ENCODE measurements around the gene GALNT11. TPM values are rescaled to one million over a fixed set of nuclear protein-coding genes. Genes with fewer than 3 reads are reported as not detected.

GALNT11 gene
- total and polyA plus RNA-seq, 7 experiments from 2014 or later = 16.0 to 41.3 (median 25.6) TPM

- intact Hi-C loops (cut with micrococcal nuclease) = loop anchor here (10.0 kb wide), 5 partner anchors 206 to 684 kb away; partner anchors contain the start of gene PRKAG2 (in 1 of the 2)
- H3K9me3 ChIP-seq (ENCODE audit: control insufficient read depth in 2 of 3, low read length in 3 of 3) = no peaks in the 10 kb centered on the region
- H3K27me3 Mint-ChIP-seq = no peaks in the 10 kb centered on the region
- H3K27ac ChIP-seq (ENCODE audit: low read depth, low read length) = no peak overlapping the region
- H3K4me3 Mint-ChIP-seq = peak overlapping the region in 1 of 10 donors; percentile 12
- H3K36me3 ChIP-seq (ENCODE audit: control insufficient read depth in 2 of 3, insufficient read depth in 3 of 3, low read length in 3 of 3) = peaks cover 6 to 50% (median 11%) of the 10 kb centered on the region in 3 experiments
- H3K27ac Mint-ChIP-seq = peak overlapping the region in 8 of 9 donors; percentile 25 to 84 (median 57)
- no peaks in the 10 kb centered on the region for H3K9me3 Mint-ChIP-seq
- no peak for DNase-seq
- H3K36me3 Mint-ChIP-seq = peaks cover 7 to 37% (median 19%) of the 10 kb centered on the region in 5 donors
- ChIA-PET CTCF (no interaction called here), POLR2A (interaction anchor here (1.4 kb wide), 1 partner anchor 12 kb away, joined by 3 read pairs; no protein-coding TSS in a partner anchor)
- peaks cover 21 to 34% of the 10 kb centered on the region in 2 donors for H3K4me1 ChIP-seq (ENCODE audit: control insufficient read depth in 2 of 2, insufficient read depth in 2 of 2, low read length in 2 of 2)
- H3K4me1 Mint-ChIP-seq = peaks cover 27 to 49% (median 46%) of the 10 kb centered on the region in 7 donors
- no peak for ATAC-seq
- H3K4me3 ChIP-seq (ENCODE audit: low read length) = no peak overlapping the region
- H3K27me3 ChIP-seq (ENCODE audit: control insufficient read depth in 2 of 2, insufficient read depth in 2 of 2, low read length in 2 of 2) = no peaks in the 10 kb centered on the region
Observed at GRCh38 chr7:152140560-152140959, 115.1 kb downstream of the GALNT11 start.

- CTCF ChIA-PET = no interaction called here
- Histone ChIP-seq H3K4me3 (ENCODE audit: low read length) (no peak overlapping the region), H3K27ac (ENCODE audit: low read depth, low read length) (peak overlapping the region; percentile 69), H3K9me3 (ENCODE audit: control insufficient read depth in 2 of 3, low read length in 3 of 3) (no peaks in the 10 kb centered on the region), H3K36me3 (ENCODE audit: control insufficient read depth in 2 of 3, insufficient read depth in 3 of 3, low read length in 3 of 3) (peaks cover 6 to 35% (median 8%) of the 10 kb centered on the region in 3 experiments), H3K27me3 (ENCODE audit: control insufficient read depth in 2 of 2, insufficient read depth in 2 of 2, low read length in 2 of 2) (no peaks in the 10 kb centered on the region), H3K4me1 (ENCODE audit: control insufficient read depth in 2 of 2, insufficient read depth in 2 of 2, low read length in 2 of 2) (peaks cover 25 to 43% of the 10 kb centered on the region in 2 donors)
- Mint-ChIP-seq H3K9me3 (no peaks in the 10 kb centered on the region), H3K27me3 (no peaks in the 10 kb centered on the region), H3K4me3 (peak overlapping the region; percentile 50 to 90 (median 75)), H3K36me3 (peaks cover 10 to 35% (median 19%) of the 10 kb centered on the region in 5 donors), H3K27ac (peak overlapping the region; percentile 88 to 97 (median 93)), H3K4me1 (peaks cover 36 to 60% (median 57%) of the 10 kb centered on the region in 7 donors)
- peak; percentile 18 for ATAC-seq
- POLR2A ChIA-PET = no interaction called here
- intact Hi-C loops (cut with micrococcal nuclease) = loop anchor here (2.0 to 10.0 kb wide), 6 partner anchors 206 to 682 kb away; partner anchors contain the start of gene PRKAG2 (in 1 of the 2)
- peak in 6 of 9 donors; percentile 13 to 49 (median 42) for DNase-seq
Observed at GRCh38 chr7:152142976-152143595, 117.6 kb downstream of the GALNT11 start.

GRCh38 chr7:152144557-152145245 lies 119.2 kb downstream of the GALNT11 start:
- ATAC-seq (peak; percentile 84), DNase-seq (peak in 7 of 9 donors; percentile 23 to 64 (median 53))
- Histone ChIP-seq H3K9me3 (ENCODE audit: control insufficient read depth in 2 of 3, low read length in 3 of 3) (no peaks in the 10 kb centered on the region), H3K27me3 (ENCODE audit: control insufficient read depth in 2 of 2, insufficient read depth in 2 of 2, low read length in 2 of 2) (no peaks in the 10 kb centered on the region), H3K27ac (ENCODE audit: low read depth, low read length) (peak overlapping the region; percentile 69), H3K4me1 (ENCODE audit: control insufficient read depth in 2 of 2, insufficient read depth in 2 of 2, low read length in 2 of 2) (peaks cover 25 to 43% of the 10 kb centered on the region in 2 donors), H3K4me3 (ENCODE audit: low read length) (peak overlapping the region; percentile 16), H3K36me3 (ENCODE audit: control insufficient read depth in 2 of 3, insufficient read depth in 3 of 3, low read length in 3 of 3) (peaks cover 4 to 34% (median 4%) of the 10 kb centered on the region in 3 experiments)
- ChIA-PET CTCF (interaction anchor here (0.8 to 1.7 kb wide), 6 partner anchors 11 to 562 kb away, joined by 3 to 5 read pairs (median 3); partner anchors contain the start of gene PRKAG2), POLR2A (interaction anchor here (0.6 to 3.1 kb wide), 11 partner anchors 8 to 835 kb away, joined by 3 to 12 read pairs (median 4); partner anchors contain the start of genes GALNT11 and PRKAG2)
- peak overlapping the region; percentile 55 to 77 (median 72) for H3K4me3 Mint-ChIP-seq
- peaks cover 12 to 32% (median 21%) of the 10 kb centered on the region in 5 donors for H3K36me3 Mint-ChIP-seq
- H3K27me3 Mint-ChIP-seq = no peaks in the 10 kb centered on the region
- peaks cover 36 to 60% (median 57%) of the 10 kb centered on the region in 7 donors for H3K4me1 Mint-ChIP-seq
- peak overlapping the region; percentile 88 to 97 (median 93) for H3K27ac Mint-ChIP-seq
- intact Hi-C loops (cut with micrococcal nuclease) = loop anchor here (1.0 to 10.0 kb wide), 9 partner anchors 14 to 680 kb away; partner anchors contain the start of genes PRKAG2 (in 2 of the 2) and GALNT11 (in 1 of the 2)
- H3K9me3 Mint-ChIP-seq = no peaks in the 10 kb centered on the region

- H3K36me3 Mint-ChIP-seq = peaks cover 5 to 31% (median 20%) of the 10 kb centered on the region in 5 donors
- H3K27me3 Mint-ChIP-seq = no peaks in the 10 kb centered on the region
- Histone ChIP-seq H3K4me1 (ENCODE audit: control insufficient read depth in 2 of 2, insufficient read depth in 2 of 2, low read length in 2 of 2) (peaks cover 25 to 43% of the 10 kb centered on the region in 2 donors), H3K4me3 (ENCODE audit: low read length) (no peak overlapping the region), H3K36me3 (ENCODE audit: control insufficient read depth in 2 of 3, insufficient read depth in 3 of 3, low read length in 3 of 3) (peaks cover 4 to 36% (median 4%) of the 10 kb centered on the region in 3 experiments), H3K9me3 (ENCODE audit: control insufficient read depth in 2 of 3, low read length in 3 of 3) (no peaks in the 10 kb centered on the region), H3K27me3 (ENCODE audit: control insufficient read depth in 2 of 2, insufficient read depth in 2 of 2, low read length in 2 of 2) (no peaks in the 10 kb centered on the region), H3K27ac (ENCODE audit: low read depth, low read length) (peak overlapping the region; percentile 69)
- H3K27ac Mint-ChIP-seq = peak overlapping the region; percentile 88 to 97 (median 93)
- peak overlapping the region; percentile 17 to 77 (median 68) for H3K4me3 Mint-ChIP-seq
- peaks cover 36 to 51% (median 49%) of the 10 kb centered on the region in 7 donors for H3K4me1 Mint-ChIP-seq
- H3K9me3 Mint-ChIP-seq = no peaks in the 10 kb centered on the region
- intact Hi-C loops (cut with micrococcal nuclease) = loop anchor here (1.0 to 10.0 kb wide), 12 partner anchors 13 to 679 kb away; partner anchors contain the start of genes GALNT11 (in 2 of the 2) and PRKAG2 (in 2 of the 2)
- ChIA-PET CTCF (interaction anchor here (0.6 to 1.6 kb wide), 6 partner anchors 39 to 831 kb away, joined by 3 to 5 read pairs (median 3); partner anchors contain the start of genes GALNT11 and PRKAG2), POLR2A (interaction anchor here (0.6 to 3.1 kb wide), 6 partner anchors 11 to 210 kb away, joined by 3 to 12 read pairs (median 5); partner anchors contain the start of gene GALNT11)
- ATAC-seq = peak; percentile 63
- DNase-seq = peak in 7 of 9 donors; percentile 30 to 60 (median 54)
Observed at GRCh38 chr7:152145853-152146466, 120.5 kb downstream of the GALNT11 start.

DNA sequence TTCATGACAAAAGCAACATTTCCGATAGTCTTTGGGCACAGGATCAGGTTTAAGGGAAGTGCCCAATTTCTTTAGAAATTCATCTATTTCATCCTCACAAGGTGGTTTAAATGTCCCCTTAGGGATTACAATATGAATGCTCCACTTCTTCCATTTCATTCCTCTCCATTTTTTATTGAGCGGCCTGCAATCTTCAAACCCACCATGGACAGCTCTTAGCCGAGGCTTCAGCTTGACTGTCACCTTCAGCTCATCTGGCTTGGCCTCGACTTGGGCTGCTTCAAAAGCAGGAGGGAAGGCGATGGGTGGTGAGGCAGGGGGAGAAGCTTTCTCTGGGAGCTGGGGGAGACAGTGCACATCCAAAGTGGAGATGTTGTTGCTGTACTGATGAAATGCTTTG lies 123.2 kb downstream of the GALNT11 start:
- ChIA-PET CTCF (no interaction called here), POLR2A (no interaction called here)
- Mint-ChIP-seq H3K27ac (peak overlapping the region in 5 of 9 donors; percentile 25 to 63 (median 52)), H3K27me3 (no peaks in the 10 kb centered on the region), H3K36me3 (peaks cover 10 to 47% (median 26%) of the 10 kb centered on the region in 5 donors), H3K4me1 (peaks cover 24 to 35% (median 30%) of the 10 kb centered on the region in 7 donors), H3K4me3 (no peak overlapping the region), H3K9me3 (peaks cover 0 to 2% (median 0%) of the 10 kb centered on the region in 11 donors)
- H3K36me3 ChIP-seq (ENCODE audit: control insufficient read depth in 2 of 3, insufficient read depth in 3 of 3, low read length in 3 of 3) = peaks cover 11 to 59% (median 21%) of the 10 kb centered on the region in 3 experiments
- ATAC-seq (no peak), DNase-seq (no peak)
- no peak overlapping the region for H3K4me3 ChIP-seq (ENCODE audit: low read length)
- no peak overlapping the region for H3K27ac ChIP-seq (ENCODE audit: low read depth, low read length)
- peaks cover 16 to 28% of the 10 kb centered on the region in 2 donors for H3K4me1 ChIP-seq (ENCODE audit: control insufficient read depth in 2 of 2, insufficient read depth in 2 of 2, low read length in 2 of 2)
- H3K9me3 ChIP-seq (ENCODE audit: control insufficient read depth in 2 of 3, low read length in 3 of 3) = no peaks in the 10 kb centered on the region
- intact Hi-C loops (cut with micrococcal nuclease) = loop anchor here (5.0 to 10.0 kb wide), 6 partner anchors 214 to 676 kb away; partner anchors contain the start of gene PRKAG2 (in 1 of the 2)
- no peaks in the 10 kb centered on the region for H3K27me3 ChIP-seq (ENCODE audit: control insufficient read depth in 2 of 2, insufficient read depth in 2 of 2, low read length in 2 of 2)
